22Rv1 (cell line): ENCODE measurements around the gene CYP19A1.

Experiments used
- H3K27ac ChIP-seq: fragments of 450-650 bp; 2 replicates; pipeline ENCODE4 v1.5.1; 2017
- ZFX ChIP-seq: fragments of 450-650 bp; IDR thresholded peaks from 2 replicates; pipeline ENCODE4 v1.6.1; 2017; ENCODE audit warnings: antibody characterized with exemption, borderline replicate concordance
- TF ChIP-seq, protein P1 (sequence below): fragments of 450-650 bp; IDR thresholded peaks from 2 replicates; pipeline ENCODE4 v1.5.1; 2017; ENCODE audit warnings: mild to moderate bottlenecking

CYP19A1 gene

DNA sequence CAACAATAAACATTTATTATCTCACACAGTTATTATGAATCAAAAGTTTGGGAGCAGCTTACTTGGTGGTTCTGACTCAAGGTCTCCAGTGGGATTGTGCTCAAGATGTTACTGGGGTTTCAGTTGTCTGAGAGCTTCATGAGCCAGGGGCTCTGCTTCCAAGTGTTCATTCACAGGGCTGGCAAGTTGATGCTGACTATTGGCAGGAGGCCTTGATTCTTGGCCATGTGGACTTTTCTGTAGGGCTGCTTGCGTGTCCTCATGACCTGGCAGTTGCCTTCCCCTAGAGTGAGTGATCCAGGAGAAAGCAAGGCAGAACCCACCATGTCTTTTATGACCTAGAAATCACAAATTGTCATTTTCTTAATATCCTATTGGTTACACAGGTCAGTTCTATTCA is 156.5 kb downstream of the CYP19A1 start:
- no peak for TF ChIP-seq ZFX
- TF ChIP-seq, protein P1, sequence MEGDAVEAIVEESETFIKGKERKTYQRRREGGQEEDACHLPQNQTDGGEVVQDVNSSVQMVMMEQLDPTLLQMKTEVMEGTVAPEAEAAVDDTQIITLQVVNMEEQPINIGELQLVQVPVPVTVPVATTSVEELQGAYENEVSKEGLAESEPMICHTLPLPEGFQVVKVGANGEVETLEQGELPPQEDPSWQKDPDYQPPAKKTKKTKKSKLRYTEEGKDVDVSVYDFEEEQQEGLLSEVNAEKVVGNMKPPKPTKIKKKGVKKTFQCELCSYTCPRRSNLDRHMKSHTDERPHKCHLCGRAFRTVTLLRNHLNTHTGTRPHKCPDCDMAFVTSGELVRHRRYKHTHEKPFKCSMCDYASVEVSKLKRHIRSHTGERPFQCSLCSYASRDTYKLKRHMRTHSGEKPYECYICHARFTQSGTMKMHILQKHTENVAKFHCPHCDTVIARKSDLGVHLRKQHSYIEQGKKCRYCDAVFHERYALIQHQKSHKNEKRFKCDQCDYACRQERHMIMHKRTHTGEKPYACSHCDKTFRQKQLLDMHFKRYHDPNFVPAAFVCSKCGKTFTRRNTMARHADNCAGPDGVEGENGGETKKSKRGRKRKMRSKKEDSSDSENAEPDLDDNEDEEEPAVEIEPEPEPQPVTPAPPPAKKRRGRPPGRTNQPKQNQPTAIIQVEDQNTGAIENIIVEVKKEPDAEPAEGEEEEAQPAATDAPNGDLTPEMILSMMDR, result no peak
- no peak overlapping the region for H3K27ac ChIP-seq

DNA sequence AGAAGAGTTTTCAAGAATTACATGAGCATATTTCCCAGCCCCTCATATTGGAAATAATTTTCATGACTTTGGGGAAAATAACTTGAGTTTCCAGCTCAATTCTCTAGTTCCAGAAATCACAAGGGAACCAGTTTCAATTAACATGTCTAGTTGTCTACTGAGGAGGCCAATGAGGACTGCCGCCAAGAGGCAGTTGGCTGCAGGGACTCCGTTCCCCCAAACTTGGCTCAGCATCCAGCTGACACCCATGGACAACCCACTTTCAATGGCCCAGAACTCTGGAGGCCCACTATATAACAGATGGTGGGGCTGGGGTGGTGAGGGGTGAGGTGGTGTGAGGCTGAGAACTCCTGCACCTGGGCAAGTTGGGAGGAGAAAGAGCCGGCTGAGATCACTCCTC is 157.2 kb downstream of the CYP19A1 start:
- TF ChIP-seq ZFX, result no peak
- TF ChIP-seq, protein P1, result no peak

DNA sequence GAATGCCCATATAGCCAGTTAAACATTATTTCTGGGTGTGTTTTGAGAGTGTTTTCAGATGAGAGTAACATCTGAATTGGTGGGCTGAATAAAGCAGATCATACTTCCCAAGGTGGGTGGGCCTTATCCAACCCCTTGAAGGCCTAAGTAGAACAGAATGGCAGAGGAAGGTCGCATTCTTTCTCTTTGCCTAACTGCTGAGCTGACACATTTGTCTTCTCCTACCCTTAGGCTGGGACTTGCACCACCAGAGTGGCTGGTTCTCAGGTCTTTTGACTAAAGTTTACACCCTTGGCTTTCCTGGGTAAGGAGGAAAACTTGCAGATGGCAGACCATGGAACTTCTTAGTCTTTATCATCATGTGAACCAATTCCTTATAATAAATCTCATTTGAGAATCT is 157.9 kb downstream of the CYP19A1 start:
- H3K27ac ChIP-seq, result no peak overlapping the region
- TF ChIP-seq ZFX, result no peak
- TF ChIP-seq, protein P1, result no peak

More for the DNA sequence above, 157.2 kb downstream of the CYP19A1 start:
- no peak overlapping the region for H3K27ac ChIP-seq

DNA sequence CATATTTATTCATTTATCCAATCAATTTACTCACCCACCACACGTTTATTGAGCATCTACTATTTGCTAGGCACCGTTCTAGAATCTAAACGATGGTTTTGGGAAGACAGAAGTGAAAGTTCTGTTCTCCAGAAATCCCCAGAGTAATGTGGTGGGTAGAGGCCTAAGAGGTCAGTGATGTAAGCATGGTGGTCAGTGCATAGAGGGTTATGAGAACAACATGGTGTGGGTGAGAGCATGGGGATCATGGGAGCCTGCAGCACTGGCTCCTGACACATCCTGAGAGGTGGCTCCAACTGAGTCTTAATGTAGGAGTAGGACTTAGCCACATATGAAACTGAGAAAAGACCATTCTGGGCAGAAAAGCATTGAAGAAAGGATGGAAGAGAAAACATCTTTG is 158.4 kb downstream of the CYP19A1 start:
- TF ChIP-seq, protein P1, result no peak
- TF ChIP-seq ZFX, result no peak
- no peak overlapping the region for H3K27ac ChIP-seq

DNA sequence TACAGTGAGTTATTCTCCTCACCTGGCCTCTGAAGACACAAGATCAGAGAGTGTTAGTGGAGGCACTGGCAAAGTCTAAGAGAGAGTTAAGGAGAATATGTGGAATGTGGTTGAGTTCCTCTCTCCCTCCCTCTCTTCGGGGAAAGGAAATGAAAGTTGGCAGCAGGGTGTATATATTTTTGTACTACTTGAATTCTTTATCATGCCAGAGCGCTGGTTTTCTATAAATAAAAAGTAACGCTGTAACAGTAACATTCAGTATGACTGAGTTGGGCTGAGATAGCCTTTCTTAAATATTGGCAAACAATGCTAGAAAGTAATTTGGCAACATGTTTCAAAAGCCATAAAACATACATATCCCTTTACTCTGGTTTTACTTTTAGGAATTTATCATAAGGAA is 166.2 kb downstream of the CYP19A1 start:
- no peak overlapping the region for H3K27ac ChIP-seq
- TF ChIP-seq ZFX, result no peak
- TF ChIP-seq, protein P1, result no peak

DNA sequence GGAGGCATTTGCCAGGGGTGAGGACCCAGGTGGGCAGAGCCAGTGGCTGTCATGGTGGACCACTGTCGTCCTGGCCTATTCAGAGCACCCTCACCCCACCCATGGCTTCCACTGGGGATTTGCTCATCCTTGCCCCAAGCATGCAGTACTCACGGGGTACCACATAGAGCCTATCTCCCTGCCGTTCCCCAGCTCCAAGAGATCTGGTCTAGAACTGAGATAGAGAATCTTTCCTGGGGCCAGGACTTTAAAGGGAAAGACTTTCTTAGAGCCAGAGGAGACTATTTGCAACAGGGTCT is 166.8 kb downstream of the CYP19A1 start:
- no peak for TF ChIP-seq ZFX
- TF ChIP-seq, protein P1, result no peak
- H3K27ac ChIP-seq, result no peak overlapping the region

DNA sequence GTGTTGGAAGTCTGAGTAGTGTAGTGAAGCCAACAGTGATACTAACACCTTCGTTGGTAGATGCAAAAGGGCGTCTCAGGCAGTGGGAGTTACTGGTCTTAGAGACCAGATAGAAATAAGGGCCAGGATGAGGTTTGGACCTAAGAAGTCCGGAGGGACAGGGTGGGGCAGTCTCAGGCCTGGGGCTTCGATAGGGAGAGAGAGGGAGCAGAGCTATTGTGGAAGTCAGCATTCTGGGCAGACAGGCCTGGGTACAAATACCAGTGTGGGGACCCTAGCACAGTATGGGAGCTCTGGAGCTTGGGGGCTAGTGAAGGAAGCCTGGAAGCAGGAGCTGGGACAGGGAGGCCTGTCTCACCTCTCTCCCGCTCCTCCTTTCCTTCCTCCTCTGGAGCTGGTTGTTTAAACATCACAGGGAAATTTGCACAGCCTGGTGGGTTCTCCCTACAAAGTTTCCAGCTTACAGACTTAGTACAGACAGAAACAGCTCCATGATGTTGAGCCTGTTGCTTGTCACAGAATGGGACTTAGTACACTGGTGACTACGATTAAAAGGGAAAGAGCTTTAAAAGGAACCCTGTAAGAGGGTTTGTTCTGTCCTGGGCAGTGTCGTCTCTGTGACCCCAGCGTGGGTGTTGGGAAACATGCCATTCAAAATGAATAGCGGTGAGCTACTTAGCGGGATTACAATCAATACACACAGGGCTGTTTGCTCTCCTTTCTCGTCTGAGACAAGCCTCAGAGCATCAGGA is 167.3 kb downstream of the CYP19A1 start:
- TF ChIP-seq ZFX, result no peak
- no peak overlapping the region for H3K27ac ChIP-seq

DNA sequence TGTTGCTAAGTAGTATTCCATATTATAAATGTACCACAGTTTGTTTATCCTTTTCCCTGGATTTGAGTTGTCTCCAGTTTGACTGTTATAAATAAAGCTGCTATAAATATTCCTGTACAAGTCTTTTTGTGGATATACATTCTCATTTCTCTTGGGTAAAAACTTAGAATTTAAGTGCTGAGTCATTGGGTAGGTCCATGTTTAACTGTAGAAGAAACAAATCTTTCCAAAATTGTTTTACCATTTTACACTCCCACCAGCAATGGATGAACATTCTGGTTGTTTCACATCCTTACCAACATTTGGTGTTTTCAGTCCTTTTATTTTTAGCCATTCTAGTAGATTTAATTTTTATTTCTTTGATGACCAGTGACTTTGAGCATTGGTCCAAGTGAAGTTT is 169.7 kb downstream of the CYP19A1 start:
- TF ChIP-seq, protein P1, result no peak
- TF ChIP-seq ZFX, result no peak
- no peak overlapping the region for H3K27ac ChIP-seq
